IMR-90 (cell line): ENCODE data around the gene ABCA2. TPM values are rescaled to one million over a fixed set of nuclear protein-coding genes. Genes with fewer than 3 reads are reported as not detected.

Experiments used
- ATAC-seq: fragments of 200-7000 bp; cut with Tn5 transposase; 2 replicates; pipeline ENCODE4 v1.9.1; 2020; ENCODE audit warnings: low read depth, mild to moderate bottlenecking, moderate library complexity
- BruUV-seq: library from RNA; stranded (reverse); fragments of 400-500 nt; replicated peaks from 2 replicates; lab custom pipeline; 2021; lab: Mats Ljungman, UMichigan
- CTCF ChIA-PET: fragments of 300-600 bp; formaldehyde crosslinking; extraction: SDS; loops from one replicate; lab custom pipeline; 2021; ENCODE audit warnings: antibody characterized with exemption; lab: Yijun Ruan, JAX
- POLR2A ChIA-PET: fragments of 300-600 bp; sonication (Branson Sonifier 250); formaldehyde crosslinking; loops from one replicate; lab custom pipeline; 2022; ENCODE audit warnings: antibody characterized with exemption; ENCODE audit not compliant: unreplicated experiment; lab: Charles Lee
- DNase-seq: peaks from one replicate; pipeline ENCODE4 v3.0.0; 2013
- H2AFZ ChIP-seq: replicated peaks from 2 replicates; pipeline ENCODE3; 2013; ENCODE audit warnings: low read length, mild to moderate bottlenecking; ENCODE audit not compliant: poor library complexity
- H2AK5ac ChIP-seq: 2 replicates; pipeline ENCODE4 v1.6.1; 2013; ENCODE audit warnings: low read depth, low read length, inconsistent platforms
- H2AK9ac ChIP-seq: replicated peaks from 2 replicates; pipeline ENCODE3; 2013; ENCODE audit warnings: mild to moderate bottlenecking, low read depth, low read length, moderate library complexity; ENCODE audit not compliant: poor library complexity
- H2BK120ac ChIP-seq: 2 replicates; pipeline ENCODE4 v1.6.1; 2013; ENCODE audit warnings: low read depth, low read length, inconsistent platforms
- H2BK15ac ChIP-seq: 3 replicates; pipeline ENCODE4 v1.6.1; 2013; ENCODE audit warnings: low read depth, low read length, inconsistent platforms
- H2BK20ac ChIP-seq: 2 replicates; pipeline ENCODE4 v1.6.1; 2013; ENCODE audit warnings: low read depth, mild to moderate bottlenecking, inconsistent platforms, low read length, moderate library complexity
- H2BK5ac ChIP-seq: 2 replicates; pipeline ENCODE4 v1.6.1; 2013; ENCODE audit warnings: mild to moderate bottlenecking, low read depth, low read length, inconsistent platforms; ENCODE audit not compliant: poor library complexity, severe bottlenecking
- H3K14ac ChIP-seq: replicated peaks from 2 replicates; pipeline ENCODE4 v1.6.1; 2013; ENCODE audit warnings: low read depth, low read length, inconsistent platforms
- H3K18ac ChIP-seq: 2 replicates; pipeline ENCODE4 v1.6.1; 2013; ENCODE audit warnings: low read depth, low read length, control low read depth
- H3K23ac ChIP-seq: 2 replicates; pipeline ENCODE4 v1.6.1; 2013; ENCODE audit warnings: low read depth, low read length, inconsistent platforms
- H3K27ac ChIP-seq: 2 replicates; pipeline ENCODE4 v1.5.1; 2013; ENCODE audit warnings: mild to moderate bottlenecking, control low read depth, low read length; ENCODE audit not compliant: insufficient read depth
- H3K27me3 ChIP-seq: 2 replicates; pipeline ENCODE4 v1.6.1; 2013; ENCODE audit warnings: low read length; ENCODE audit not compliant: control insufficient read depth, insufficient read depth
- H3K36me3 ChIP-seq: 2 replicates; pipeline ENCODE4 v1.6.1; 2013; ENCODE audit warnings: low read length, mixed read lengths; ENCODE audit not compliant: control insufficient read depth, insufficient read depth
- H3K4ac ChIP-seq: 2 replicates; pipeline ENCODE4 v1.6.1; 2013; ENCODE audit warnings: low read depth, low read length, inconsistent platforms
- H3K4me1 ChIP-seq: 2 replicates; pipeline ENCODE4 v1.6.1; 2013; ENCODE audit warnings: low read length, mixed read lengths; ENCODE audit not compliant: control insufficient read depth, insufficient read depth
- H3K4me2 ChIP-seq: 2 replicates; pipeline ENCODE4 v1.6.1; 2013; ENCODE audit warnings: low read depth, mild to moderate bottlenecking, control low read depth, low read length, moderate library complexity
- H3K4me3 ChIP-seq: 2 replicates; pipeline ENCODE4 v1.5.1; 2013; ENCODE audit warnings: low read depth, mild to moderate bottlenecking, control low read depth, low read length, moderate library complexity; ENCODE audit not compliant: insufficient read depth
- H3K56ac ChIP-seq: 2 replicates; pipeline ENCODE4 v1.6.1; 2013; ENCODE audit warnings: low read length, inconsistent platforms; ENCODE audit not compliant: insufficient read depth; ENCODE audit errors: extremely low read depth
- H3K79me1 ChIP-seq, 2 experiments: 2 replicates each; pipeline ENCODE4 v1.6.1; 2013; ENCODE audit warnings: low read length in 2 of 2, inconsistent platforms in 1 of 2, low read depth in 1 of 2
- H3K9ac ChIP-seq: 2 replicates; pipeline ENCODE4 v1.6.1; 2013; ENCODE audit warnings: low read depth, low read length, control low read depth
- H3K9me1 ChIP-seq: 2 replicates; pipeline ENCODE4 v1.6.1; 2013; ENCODE audit warnings: low read length, inconsistent platforms; ENCODE audit not compliant: insufficient read depth
- H3K9me3 ChIP-seq: 2 replicates; pipeline ENCODE4 v1.6.1; 2013; ENCODE audit warnings: low read length; ENCODE audit not compliant: control insufficient read depth, insufficient read depth
- H4K20me1 ChIP-seq: 2 replicates; pipeline ENCODE4 v1.6.1; 2013; ENCODE audit warnings: low read length, inconsistent platforms; ENCODE audit not compliant: insufficient read depth
- H4K5ac ChIP-seq: 2 replicates; pipeline ENCODE4 v1.6.1; 2013; ENCODE audit warnings: mild to moderate bottlenecking, low read depth, low read length, control low read depth
- H4K8ac ChIP-seq, 2 experiments: 2 replicates each; pipeline ENCODE4 v1.6.1; 2013; ENCODE audit warnings: low read depth in 2 of 2, low read length in 2 of 2, control low read depth in 1 of 2, inconsistent platforms in 1 of 2
- H4K91ac ChIP-seq: 2 replicates; pipeline ENCODE4 v1.6.1; 2013; ENCODE audit warnings: low read depth, low read length, inconsistent platforms; ENCODE audit not compliant: insufficient read depth
- BHLHE40 ChIP-seq: fragments of 150-350 bp; IDR thresholded peaks from 2 replicates; pipeline ENCODE4 v1.6.1; 2016; ENCODE audit warnings: mild to moderate bottlenecking, low read depth, low read length
- CHD1 ChIP-seq: IDR thresholded peaks from 2 replicates; pipeline ENCODE4 v1.6.1; 2012; ENCODE audit warnings: low read depth, low read length, improper control_type of control experiment
- MAFK ChIP-seq: IDR thresholded peaks from 2 replicates; pipeline ENCODE4 v1.6.1; 2012; ENCODE audit warnings: low read depth, low read length, improper control_type of control experiment
- MAZ ChIP-seq: IDR thresholded peaks from 2 replicates; pipeline ENCODE4 v1.6.1; 2012; ENCODE audit warnings: low read depth, mild to moderate bottlenecking, low read length, improper control_type of control experiment, moderate library complexity, borderline replicate concordance
- MXI1 ChIP-seq: IDR thresholded peaks from 2 replicates; pipeline ENCODE4 v1.6.1; 2012; ENCODE audit warnings: low read depth, mild to moderate bottlenecking, low read length, moderate library complexity, borderline replicate concordance
- POLR2A ChIP-seq: IDR thresholded peaks from 2 replicates; pipeline ENCODE4 v1.6.1; 2012; ENCODE audit warnings: mild to moderate bottlenecking, low read depth, low read length
- RCOR1 ChIP-seq: IDR thresholded peaks from 2 replicates; pipeline ENCODE4 v1.6.1; 2012; ENCODE audit warnings: mild to moderate bottlenecking, low read length, improper control_type of control experiment; ENCODE audit not compliant: insufficient replicate concordance
- RFX5 ChIP-seq: IDR thresholded peaks from 2 replicates; pipeline ENCODE4 v1.8.0; 2012; ENCODE audit warnings: low read depth, mild to moderate bottlenecking, low read length, moderate library complexity
- USF2 ChIP-seq: fragments of 150-350 bp; IDR thresholded peaks from 2 replicates; pipeline ENCODE4 v1.6.1; 2017; ENCODE audit warnings: mild to moderate bottlenecking, antibody characterized with exemption, low read length, low read depth
- WGBS, 2 experiments: methylation state at CpG; one replicate each; pipeline versions ENCODE4 v1.1.5 to v1.1.7; 2013; ENCODE audit warnings: missing lambda C conversion rate in 2 of 2; ENCODE audit not compliant: insufficient read length in 1 of 2; ENCODE audit errors: extremely low coverage in 2 of 2; 5-methylcytosine and 5-hydroxymethylcytosine counted together
- dilution Hi-C: fragments of 300-500 bp; cut with HindIII; formaldehyde crosslinking; loops from one replicate; pipeline ENCODE4 v1.14.3; 2018; ENCODE audit warnings: low sequenced_read_pairs; ENCODE audit not compliant: unreplicated experiment
- in situ Hi-C: fragments of 300-500 bp; cut with MboI; formaldehyde crosslinking; loops from 3 replicates; pipeline ENCODE4 v1.14.3; 2019; ENCODE audit warnings: low sequenced_read_pairs, inconsistent platforms, mixed read lengths
- intact Hi-C: fragments of 100-400 bp; cut with micrococcal nuclease; formaldehyde crosslinking; loops from 2 replicates; pipeline ENCODE4 v1.10.0; 2022
- polyA plus RNA-seq, 3 experiments: library from polyadenylated mRNA; depleted of rRNA; stranded (reverse); fragments of >200 nt; gene quantifications; 2 replicates each; pipeline ENCODE4 v1.2.3, GENCODE V29; 2012; ENCODE audit warnings: low replicate concordance in 1 of 3
- total RNA-seq: library from RNA; depleted of rRNA; stranded (reverse); fragments of >200 nt; gene quantifications from 2 replicates; pipeline ENCODE4 v1.2.3, GENCODE V29; 2012

ABCA2 gene
- total and polyA plus RNA-seq, 2 of the 4 experiments (the other 2 are of a cell fraction) = 3.8 to 46.0 TPM

DNA sequence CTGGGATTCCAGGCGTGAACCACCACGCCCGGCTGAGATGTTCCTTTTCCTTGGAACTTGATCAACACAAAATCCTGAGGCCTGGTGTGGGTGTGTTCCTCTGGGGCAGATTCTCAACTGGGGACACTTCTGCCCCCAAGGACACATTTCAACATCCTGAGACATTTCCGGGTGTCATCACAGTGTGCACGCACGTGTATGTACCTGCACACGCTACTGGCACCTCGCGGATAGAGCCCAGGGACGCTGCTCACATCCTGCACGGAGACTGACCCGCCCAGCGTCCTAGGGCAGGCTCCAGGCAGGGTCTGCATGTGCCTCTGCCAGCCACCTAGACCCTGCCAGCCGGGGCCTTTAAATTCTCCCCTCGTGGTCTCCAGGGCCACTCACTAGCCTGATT lies 34.3 kb upstream of the ABCA2 start:
- no peak for DNase-seq
- no peak overlapping the region for H3K18ac ChIP-seq
- peaks cover 2% of the 10 kb centered on the region; the same call in 1 of the 2 replicates for H3K27me3 ChIP-seq
- no peak overlapping the region for H2BK120ac ChIP-seq
- no peak overlapping the region for H3K4ac ChIP-seq
- no peak overlapping the region for H3K23ac ChIP-seq
- no peak overlapping the region for H2BK15ac ChIP-seq
- H3K9ac ChIP-seq = no peak overlapping the region
- in situ Hi-C loops (no loop called here), dilution Hi-C loops (no loop called here), intact Hi-C loops (no loop called here)
- no peaks in the 10 kb centered on the region for H4K20me1 ChIP-seq
- no peak overlapping the region for H3K4me3 ChIP-seq
- H2BK20ac ChIP-seq = no peak overlapping the region
- no peak overlapping the region for H4K91ac ChIP-seq
- POLR2A ChIA-PET = no interaction called here
- H3K4me1 ChIP-seq = no peaks in the 10 kb centered on the region
- H3K27ac ChIP-seq = no peak overlapping the region
- H2AFZ ChIP-seq = no peak overlapping the region
- no peak overlapping the region for H2AK9ac ChIP-seq
- CTCF ChIA-PET = no interaction called here
- ATAC-seq = no peak
- no peak overlapping the region for H2BK5ac ChIP-seq
- no TSS peak for BruUV-seq
- no peaks in the 10 kb centered on the region for H3K9me1 ChIP-seq
- H3K14ac ChIP-seq = no peak overlapping the region
- H3K36me3 ChIP-seq = no peaks in the 10 kb centered on the region
- H3K4me2 ChIP-seq = no peak overlapping the region
- no peak overlapping the region for H4K8ac ChIP-seq
- H3K79me1 ChIP-seq = no peaks in the 10 kb centered on the region
- no peak overlapping the region for H2AK5ac ChIP-seq
- no peak overlapping the region for H3K56ac ChIP-seq
- TF ChIP-seq RFX5 (no peak), MXI1 (no peak), USF2 (no peak), BHLHE40 (no peak), POLR2A (no peak), MAZ (no peak), RCOR1 (no peak), MAFK (no peak), CHD1 (no peak)
- 92% methylated on average over 8 of the region's 15 CpGs; no CpG with 5 or more reads in 1 of the 2 experiments for WGBS, 2 experiments
- H4K5ac ChIP-seq = no peak overlapping the region
- no peaks in the 10 kb centered on the region for H3K9me3 ChIP-seq
